ENCODE measurements around the gene EEIG2.
A peak's percentile ranks its signal among the peaks of the same experiment; 100 is the strongest.

Gene EEIG2

DNA sequence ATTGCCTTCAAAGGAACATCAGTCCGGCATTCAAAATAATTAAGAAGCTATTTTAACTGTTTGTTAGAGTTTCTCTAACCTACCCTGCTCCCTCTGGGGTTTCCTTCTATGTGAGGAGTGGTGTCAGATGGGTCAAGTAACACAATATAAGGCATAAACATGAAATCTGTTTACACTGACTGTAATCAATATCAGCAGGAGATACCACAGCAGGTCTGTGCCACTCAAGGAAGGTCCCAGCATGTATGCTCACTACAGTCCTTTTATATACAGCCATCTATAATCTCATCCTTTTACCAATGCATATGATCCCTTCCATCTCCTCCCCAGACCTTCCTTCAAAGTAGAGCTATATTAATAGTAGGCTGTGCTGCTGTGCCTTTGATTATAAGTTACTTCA, 25.4 kb downstream of the EEIG2 start:
- DNase-seq: no peak

DNA sequence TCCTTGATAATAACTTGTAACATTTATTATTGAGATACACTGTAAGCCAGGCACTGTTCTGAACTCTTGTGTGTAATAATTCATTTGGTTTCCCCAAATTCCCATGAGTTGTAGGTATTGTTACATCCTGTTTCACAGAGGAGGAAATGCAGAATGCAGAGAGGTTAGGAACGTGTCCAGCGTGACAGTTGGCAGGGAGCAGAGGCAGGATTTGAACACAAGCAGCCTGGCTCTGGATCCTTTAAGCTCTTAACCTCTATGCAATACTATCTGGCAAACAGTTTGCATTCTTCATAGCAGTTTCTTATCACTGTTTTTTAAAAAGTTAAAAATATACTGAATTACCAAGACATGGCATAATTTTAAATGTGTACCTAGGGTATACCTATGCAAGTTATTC, 30.5 kb downstream of the EEIG2 start:
- no peak for DNase-seq

GRCh38 chr1:108590957-108591356, 31.1 kb downstream of the EEIG2 start:
- peak; percentile 47 for DNase-seq

- DNase-seq: no peak
Observed at GRCh38 chr1:108591466-108591865, 31.6 kb downstream of the EEIG2 start.

DNA sequence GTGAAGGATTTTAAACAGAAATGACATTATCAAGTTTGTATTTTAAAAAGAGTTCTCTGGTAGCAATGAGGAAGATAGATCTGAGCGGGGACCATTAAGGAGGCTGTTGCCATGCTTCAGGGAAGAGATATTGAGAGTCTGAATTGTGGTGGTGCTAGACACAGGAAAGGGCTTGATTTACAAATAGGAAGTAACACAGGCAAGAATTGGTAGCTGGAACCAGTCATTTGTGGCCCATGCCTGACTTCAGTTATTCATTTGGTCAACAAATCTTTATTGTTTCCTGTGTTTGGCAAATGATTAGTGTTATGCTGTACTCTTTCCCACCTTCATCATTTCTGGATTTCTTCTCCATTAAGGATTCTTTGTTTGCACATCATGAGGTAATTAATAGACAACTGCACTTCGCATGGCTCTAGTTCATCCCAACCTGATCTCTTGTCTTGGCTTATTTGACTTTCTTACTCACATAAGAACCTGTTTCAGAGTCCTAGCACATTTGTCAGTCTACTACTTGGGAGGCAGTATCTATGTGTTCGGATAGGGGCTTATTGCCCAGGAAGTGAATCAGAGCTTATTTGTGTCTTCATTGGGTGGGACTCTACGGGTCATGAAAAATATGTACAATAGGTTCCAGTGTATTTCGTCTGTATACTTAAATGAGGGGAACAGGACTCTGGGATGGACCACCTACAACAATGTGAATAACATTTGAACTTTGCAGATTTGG, 32.3 kb downstream of the EEIG2 start:
- no peak for DNase-seq

- DNase-seq: no peak
Observed at GRCh38 chr1:108593448-108593847, 33.5 kb downstream of the EEIG2 start.

GRCh38 chr1:108595507-108595906, 35.6 kb downstream of the EEIG2 start:
- DNase-seq: no peak

DNA sequence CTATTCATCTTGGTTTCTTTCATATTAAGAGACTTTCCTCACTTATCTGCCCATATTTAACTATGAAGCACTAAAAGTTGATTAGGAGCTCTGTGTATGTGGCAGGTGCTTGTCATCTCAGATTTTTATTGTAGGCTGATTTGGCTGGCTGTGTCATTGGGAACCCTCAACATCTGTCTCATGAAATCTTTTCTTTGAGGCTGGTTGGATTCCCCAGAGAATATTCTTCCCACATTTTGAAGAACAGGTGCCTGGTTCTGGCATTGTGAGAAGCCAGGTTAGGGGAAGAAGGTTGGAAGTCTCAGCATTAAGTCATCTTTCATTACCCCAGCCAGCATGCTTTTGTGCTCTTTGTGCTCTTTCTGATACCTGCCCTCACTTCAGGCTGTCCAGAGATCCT, 37.1 kb downstream of the EEIG2 start:
- DNase-seq: no peak

DNA sequence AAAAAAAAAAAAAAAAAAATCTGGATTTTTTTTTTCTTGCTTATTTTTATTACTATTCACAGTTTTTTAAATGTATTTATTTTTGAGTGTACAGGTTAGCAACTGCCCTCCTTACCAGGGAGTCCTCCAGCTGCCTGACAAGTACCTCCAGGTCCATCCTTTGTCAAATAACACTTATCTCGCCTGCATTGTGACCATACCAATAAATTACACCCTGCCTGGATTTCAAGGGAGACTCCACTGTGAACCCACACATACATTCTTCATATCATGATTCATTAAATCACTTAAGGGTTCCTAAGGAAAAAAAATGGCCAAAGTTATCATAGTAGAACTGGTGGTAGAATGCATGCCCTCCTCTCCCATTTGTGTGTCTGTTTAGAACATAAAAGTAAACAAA, 38.4 kb downstream of the EEIG2 start:
- DNase-seq: no peak

- DNase-seq: no peak
Observed at GRCh38 chr1:108600504-108600903, 40.6 kb downstream of the EEIG2 start.

DNA sequence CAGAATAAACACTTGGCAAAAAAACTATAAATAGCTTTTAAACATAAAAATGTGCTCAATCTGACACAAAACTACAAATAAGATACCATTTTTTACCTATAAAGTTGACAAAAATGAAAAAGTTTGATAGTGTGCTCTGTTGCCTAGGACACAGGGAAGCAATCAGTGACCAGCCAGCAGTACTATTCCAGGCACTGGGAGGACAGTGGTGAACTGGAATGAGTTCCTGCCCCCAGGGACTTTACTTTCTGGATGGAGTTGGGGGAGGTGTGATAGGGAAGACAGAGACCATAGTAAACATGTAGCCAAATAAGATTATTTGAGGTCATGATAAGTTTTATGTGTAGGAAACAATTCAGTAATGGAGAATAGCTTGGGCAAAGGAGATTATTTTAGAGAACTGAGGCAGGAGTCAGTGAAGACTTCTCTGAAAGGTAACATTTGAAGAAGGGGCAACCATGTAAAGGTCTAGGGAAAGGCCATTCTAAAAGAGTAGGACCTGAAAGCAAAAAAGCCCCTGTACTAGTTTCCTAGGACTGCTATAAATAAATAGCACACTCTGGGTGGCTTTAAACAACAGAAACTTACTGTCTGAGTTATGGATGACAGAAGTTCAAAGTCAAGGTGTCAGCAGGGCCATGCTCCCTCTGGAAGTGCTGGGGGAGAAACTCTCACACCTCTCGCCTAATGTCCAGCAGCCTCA, 42.0 kb downstream of the EEIG2 start:
- DNase-seq: no peak

DNA sequence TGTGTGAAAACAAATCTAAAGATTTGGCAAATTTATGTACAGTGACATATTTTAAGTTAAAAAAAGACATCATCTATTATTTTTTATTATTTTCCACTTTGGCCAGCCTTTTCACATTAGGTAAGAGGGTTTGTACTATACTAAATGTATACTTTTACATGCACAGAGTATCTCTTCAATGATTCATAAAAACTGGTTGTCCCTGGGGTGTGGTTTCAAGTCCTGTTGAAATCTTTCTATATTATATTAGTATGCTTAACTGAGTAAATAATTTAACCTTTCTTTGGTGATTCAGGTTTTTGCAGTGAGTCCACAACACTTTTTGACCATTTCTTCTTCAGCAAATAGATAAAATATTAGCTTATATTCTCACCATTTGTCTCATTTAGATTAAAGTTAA, 45.7 kb downstream of the EEIG2 start:
- no peak for DNase-seq

- DNase-seq: no peak
Observed at GRCh38 chr1:108606478-108606877, 46.6 kb downstream of the EEIG2 start.

DNA sequence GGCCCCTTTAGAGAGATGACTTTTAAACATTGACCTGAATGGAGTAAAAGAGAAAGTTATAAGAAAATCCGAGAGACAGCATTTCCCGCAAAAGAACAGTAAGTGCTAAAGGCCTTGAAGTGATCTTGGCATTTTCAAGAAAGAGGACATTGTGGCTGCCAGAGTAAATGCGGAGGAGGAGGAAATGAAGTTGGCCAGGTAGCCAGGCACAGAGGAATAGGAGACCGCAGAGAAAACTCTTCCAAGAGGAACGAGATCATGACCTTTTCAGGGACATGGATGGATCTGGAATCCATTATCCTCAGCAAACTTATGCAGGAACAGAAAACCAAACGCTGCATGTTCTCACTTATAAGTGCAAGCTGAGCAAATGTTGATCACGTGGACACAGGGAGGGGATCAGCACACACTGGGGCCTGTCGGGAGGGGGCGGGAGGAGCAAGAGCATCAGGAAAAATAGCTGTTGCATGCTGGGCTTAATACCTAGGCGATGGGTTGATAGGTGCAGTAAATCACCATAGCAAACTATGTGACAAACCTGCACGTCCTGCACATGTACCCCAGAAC, 49.7 kb downstream of the EEIG2 start:
- DNase-seq: no peak
